Esophagus muscularis mucosa (tissue), 4 donors: ENCODE data around the gene CDH4.

Source experiments
- EP300 ChIP-seq: sonication (generic); formaldehyde crosslinking; IDR thresholded peaks from one replicate; pipeline ENCODE4 v1.6.1; 2017; ENCODE audit warnings: antibody characterized with exemption
- POLR2A ChIP-seq: fragments of 450-650 bp; IDR thresholded peaks from one replicate; pipeline ENCODE4 v1.6.1; 2017; ENCODE audit warnings: antibody characterized with exemption, moderate library complexity, mild to moderate bottlenecking, low read depth
- POLR2AphosphoS5 ChIP-seq, 2 donors: sonication (generic); formaldehyde crosslinking; IDR thresholded peaks; one replicate each; pipeline ENCODE4 v1.6.1; 2017; ENCODE audit warnings: antibody characterized with exemption in 2 of 2
- TF ChIP-seq, protein P1 (sequence below), 3 experiments: fragments of 200-600 bp in 2 of 3; fragments of 450-650 bp in 1 of 3; sonication (generic) in 2 of 3; IDR thresholded peaks; one replicate each; pipeline ENCODE4 v1.5.1; 2017 to 2019; ENCODE audit warnings: antibody characterized with exemption in 3 of 3, mild to moderate bottlenecking in 2 of 3, moderate library complexity in 1 of 3

GRCh38 chr20:61773926-61774587 lies 522.0 kb downstream of the CDH4 start:
- TF ChIP-seq POLR2A: no peak
- TF ChIP-seq, protein P1, sequence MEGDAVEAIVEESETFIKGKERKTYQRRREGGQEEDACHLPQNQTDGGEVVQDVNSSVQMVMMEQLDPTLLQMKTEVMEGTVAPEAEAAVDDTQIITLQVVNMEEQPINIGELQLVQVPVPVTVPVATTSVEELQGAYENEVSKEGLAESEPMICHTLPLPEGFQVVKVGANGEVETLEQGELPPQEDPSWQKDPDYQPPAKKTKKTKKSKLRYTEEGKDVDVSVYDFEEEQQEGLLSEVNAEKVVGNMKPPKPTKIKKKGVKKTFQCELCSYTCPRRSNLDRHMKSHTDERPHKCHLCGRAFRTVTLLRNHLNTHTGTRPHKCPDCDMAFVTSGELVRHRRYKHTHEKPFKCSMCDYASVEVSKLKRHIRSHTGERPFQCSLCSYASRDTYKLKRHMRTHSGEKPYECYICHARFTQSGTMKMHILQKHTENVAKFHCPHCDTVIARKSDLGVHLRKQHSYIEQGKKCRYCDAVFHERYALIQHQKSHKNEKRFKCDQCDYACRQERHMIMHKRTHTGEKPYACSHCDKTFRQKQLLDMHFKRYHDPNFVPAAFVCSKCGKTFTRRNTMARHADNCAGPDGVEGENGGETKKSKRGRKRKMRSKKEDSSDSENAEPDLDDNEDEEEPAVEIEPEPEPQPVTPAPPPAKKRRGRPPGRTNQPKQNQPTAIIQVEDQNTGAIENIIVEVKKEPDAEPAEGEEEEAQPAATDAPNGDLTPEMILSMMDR (IDR thresholded peaks at IDR 0.05): no peak
- TF ChIP-seq EP300: no peak
- TF ChIP-seq POLR2AphosphoS5 (IDR thresholded peaks at IDR 0.05): no peak
